HepG2 (cell line): ENCODE measurements around the gene TREML1. TPM values are rescaled to one million over a fixed set of nuclear protein-coding genes. Genes with fewer than 3 reads are reported as not detected.

ENCODE experiments used
- ATAC-seq: fragments of 200-7000 bp; cut with Tn5 transposase; 3 replicates; pipeline ENCODE4 v1.9.1; 2020; ENCODE audit warnings: mild to moderate bottlenecking, moderate library complexity
- BruUV-seq: library from RNA; stranded (reverse); fragments of 400-500 nt; replicated peaks from 2 replicates; lab custom pipeline; 2021; lab: Mats Ljungman, UMichigan
- CTCF ChIA-PET: fragments of 300-600 bp; formaldehyde crosslinking; extraction: SDS; loops from one replicate; lab custom pipeline; 2021; ENCODE audit warnings: low total read pairs, inconsistent platforms, low intra/inter-chr PET ratio; lab: Yijun Ruan, JAX
- POLR2A ChIA-PET: fragments of 350-600 bp; sonication (Branson Sonifier 250); formaldehyde crosslinking; loops from one replicate; lab custom pipeline; 2020; ENCODE audit warnings: antibody characterized with exemption, inconsistent platforms; lab: Yijun Ruan, JAX
- DNase-seq: peaks from one replicate; pipeline ENCODE4 v3.0.0-alpha.2; 2015; ENCODE audit warnings: low spot score
- FAIRE-seq: peaks from 3 replicates; lab custom pipeline; 2011; peaks lifted over from hg19 to GRCh38; lab: Jason Lieb, UNC
- H2AFZ ChIP-seq: one replicate; pipeline ENCODE4 v1.6.1; 2011; ENCODE audit warnings: low read length, inconsistent platforms
- H3K27ac ChIP-seq: fragments of 300-600 bp; 3 replicates; pipeline ENCODE4 v1.8.0; 2011; ENCODE audit warnings: mixed run types, mild to moderate bottlenecking, mixed read lengths, low read length, inconsistent platforms; ENCODE audit not compliant: insufficient read depth; ENCODE audit errors: extremely low read length
- H3K27me3 ChIP-seq, 2 experiments: fragments of 200-600 bp in 1 of 2; 2 replicates in 1 of 2; 3 replicates in 1 of 2; pipeline versions ENCODE4 v1.6.0 to v1.8.0; 2011; ENCODE audit warnings: low read length in 2 of 2, mild to moderate bottlenecking in 2 of 2, moderate library complexity in 2 of 2, inconsistent platforms in 1 of 2; ENCODE audit not compliant: insufficient read depth in 2 of 2, control insufficient read depth in 1 of 2
- H3K36me3 ChIP-seq, 2 experiments: fragments of 200-600 bp in 1 of 2; replicated peaks in 1 of 2; 2 replicates in 1 of 2; 3 replicates in 1 of 2; pipeline versions ENCODE4 v1.5.1 to v1.8.0; 2011; ENCODE audit warnings: low read length in 2 of 2, inconsistent platforms in 1 of 2; ENCODE audit not compliant: insufficient read depth in 2 of 2, control insufficient read depth in 1 of 2
- H3K4me1 ChIP-seq: 2 replicates; pipeline ENCODE4 v1.5.1; 2012; ENCODE audit warnings: low read length, inconsistent platforms; ENCODE audit not compliant: insufficient read depth
- H3K4me2 ChIP-seq: 2 replicates; pipeline ENCODE4 v1.6.0; 2011; ENCODE audit warnings: low read depth, low read length, inconsistent platforms
- H3K4me3 ChIP-seq, 3 experiments: fragments of 200-600 bp in 1 of 3; sonication (generic), shearing (Covaris generic) in 1 of 3; replicated peaks in 1 of 3; 2 replicates each; pipeline ENCODE4 v1.5.1; 2011 to 2016; ENCODE audit warnings: low read length in 3 of 3, inconsistent platforms in 2 of 3, low read depth in 2 of 3, mild to moderate bottlenecking in 2 of 3, control low read depth in 1 of 3, mixed read lengths in 1 of 3; ENCODE audit not compliant: insufficient read depth in 1 of 3
- H3K79me2 ChIP-seq: one replicate; pipeline ENCODE4 v1.6.1; 2011; ENCODE audit warnings: low read length, inconsistent platforms; ENCODE audit not compliant: insufficient read depth
- H3K9ac ChIP-seq: 2 replicates; pipeline ENCODE4 v1.6.0; 2011; ENCODE audit warnings: mild to moderate bottlenecking, low read depth, low read length, inconsistent platforms; ENCODE audit not compliant: insufficient read depth
- H3K9me3 ChIP-seq: 2 replicates; pipeline ENCODE4 v1.5.1; 2012; ENCODE audit warnings: mild to moderate bottlenecking, low read length
- H4K20me1 ChIP-seq: 2 replicates; pipeline ENCODE4 v1.6.0; 2011; ENCODE audit warnings: inconsistent platforms, mild to moderate bottlenecking, low read length, moderate library complexity; ENCODE audit not compliant: insufficient read depth
- ARHGAP35 ChIP-seq: sonication (generic); formaldehyde crosslinking; IDR thresholded peaks from 2 replicates; pipeline ENCODE4 v1.9.0; 2022; ENCODE audit warnings: mild to moderate bottlenecking, inconsistent platforms, moderate library complexity, missing genetic modification reagents, borderline replicate concordance
- ARNTL ChIP-seq: sonication (generic); formaldehyde crosslinking; IDR thresholded peaks from 2 replicates; pipeline ENCODE4 v1.4.0; 2020; ENCODE audit warnings: mild to moderate bottlenecking, missing genetic modification reagents
- BRF2 ChIP-seq: sonication (generic); formaldehyde crosslinking; IDR thresholded peaks from 2 replicates; pipeline ENCODE4 v1.8.1; 2022; ENCODE audit warnings: mild to moderate bottlenecking, missing genetic modification reagents
- HOXD1 ChIP-seq: sonication (generic); formaldehyde crosslinking; IDR thresholded peaks from 2 replicates; pipeline ENCODE4 v1.5.0; 2020; ENCODE audit warnings: missing genetic modification reagents
- KIAA2018 ChIP-seq: sonication (generic); formaldehyde crosslinking; IDR thresholded peaks from 2 replicates; pipeline ENCODE4 v1.5.0; 2020; ENCODE audit warnings: mild to moderate bottlenecking, missing genetic modification reagents, borderline replicate concordance
- NCOA1 ChIP-seq: sonication (generic); formaldehyde crosslinking; IDR thresholded peaks from 2 replicates; pipeline ENCODE4 v1.9.0; 2021; ENCODE audit warnings: missing genetic modification reagents
- POLR2AphosphoS2 ChIP-seq: IDR thresholded peaks from 2 replicates; pipeline ENCODE4 v1.6.1; 2011; ENCODE audit warnings: low read depth, low read length, improper control_type of control experiment
- TRAFD1 ChIP-seq: sonication (generic); formaldehyde crosslinking; IDR thresholded peaks from 2 replicates; pipeline ENCODE4 v1.5.1; 2020; ENCODE audit warnings: missing genetic modification reagents, mild to moderate bottlenecking, borderline replicate concordance
- ZNF567 ChIP-seq: sonication (generic); formaldehyde crosslinking; IDR thresholded peaks from 2 replicates; pipeline ENCODE4 v1.8.1; 2023; ENCODE audit warnings: mild to moderate bottlenecking, missing genetic modification reagents, borderline replicate concordance
- ZNF670 ChIP-seq: sonication (generic); formaldehyde crosslinking; IDR thresholded peaks from 2 replicates; pipeline ENCODE4 v1.8.0; 2022; ENCODE audit warnings: mild to moderate bottlenecking, missing genetic modification reagents, borderline replicate concordance
- ZNF891 ChIP-seq: sonication (generic); formaldehyde crosslinking; IDR thresholded peaks from 2 replicates; pipeline ENCODE4 v1.5.0; 2020; ENCODE audit warnings: mild to moderate bottlenecking, missing genetic modification reagents
- WGBS: methylation state at CpG from one replicate; pipeline ENCODE4 v1.1.6; 2017; ENCODE audit warnings: low lambda C conversion rate; 5-methylcytosine and 5-hydroxymethylcytosine counted together
- in situ Hi-C: cut with HindIII; loops from 2 replicates; pipeline ENCODE4 v1.10.0; 2017; ENCODE audit warnings: low pct_unique_long_range_greater_than_20kb; ENCODE audit not compliant: extremely low pct_ligation_motif_present
- intact Hi-C: fragments of 100-400 bp; cut with micrococcal nuclease; formaldehyde crosslinking; loops from one replicate; pipeline ENCODE4 v1.10.0; 2022; ENCODE audit not compliant: unreplicated experiment
- polyA plus RNA-seq, 8 experiments: library from polyadenylated mRNA; depleted of rRNA in 3 of 8; stranded (reverse) in 7 of 8; unstranded in 1 of 8; fragments of >200 nt; fragmentation: Illumina TruSeq in 4 of 8; extraction: Trizol in 4 of 8; gene quantifications; 2 replicates each; pipeline versions ENCODE4 v1.2.1 to v1.2.3, GENCODE V29; 2011 to 2016; ENCODE audit warnings: low read depth in 4 of 8, missing spikeins in 1 of 8, mixed read lengths in 1 of 8; ENCODE audit not compliant: insufficient read depth in 1 of 8
- total RNA-seq, 5 experiments: library from RNA; depleted of rRNA; stranded (reverse); fragments of >200 nt; fragmentation: Illumina TruSeq; extraction: Trizol; gene quantifications; 2 replicates each; pipeline ENCODE4 v1.2.3, GENCODE V29; 2016; ENCODE audit warnings: low read depth in 1 of 5

TREML1 gene
- total and polyA plus RNA-seq, 2 of the 13 experiments (the other 11 are each of a cell fraction or from before 2014, with no cell fraction given), result not detected

GRCh38 chr6:41197234-41197633 lies 43.1 kb upstream of the TREML1 start (continued):
- no peak for TF ChIP-seq BRF2

- Histone ChIP-seq H3K4me1 (no peaks in the 10 kb centered on the region), H3K4me3 (no peak overlapping the region), H3K27ac (no peak overlapping the region), H3K4me2 (no peak overlapping the region), H2AFZ (no peak overlapping the region), H3K36me3 (no peaks in the 10 kb centered on the region), H3K79me2 (no peaks in the 10 kb centered on the region), H3K9ac (no peak overlapping the region), H4K20me1 (no peaks in the 10 kb centered on the region), H3K9me3 (peaks cover 12% of the 10 kb centered on the region), H3K27me3 (peaks cover 2 to 19% of the 10 kb centered on the region in 2 experiments; a peak in 4 of 5 replicates)
- BruUV-seq, result no TSS peak
- ChIA-PET CTCF (no interaction called here), POLR2A (no interaction called here)
- intact Hi-C loops (no loop called here), in situ Hi-C loops (no loop called here)
- DNase-seq (no peak), ATAC-seq (no peak), FAIRE-seq (no peak)
- WGBS, result 0% methylated on average over 3 of the region's 3 CpGs
- TF ChIP-seq TRAFD1 (no peak), ARHGAP35 (CRISPR knock-in tag) (no peak), ZNF567 (no peak), POLR2AphosphoS2 (no peak), ZNF891 (CRISPR knock-in tag) (no peak), NCOA1 (CRISPR knock-in tag) (no peak), HOXD1 (CRISPR knock-in tag) (no peak), ARNTL (CRISPR knock-in tag) (no peak), ZNF670 (CRISPR knock-in tag) (no peak), KIAA2018 (CRISPR knock-in tag) (no peak)
These were observed 40.2 kb upstream of the TREML1 start for GRCh38 chr6:41194386-41194785.
